Ascending aorta (tissue), 2 donors: ENCODE results near the gene ABHD2. TPM values are rescaled to one million over a fixed set of nuclear protein-coding genes. Genes with fewer than 3 reads are reported as not detected.
A peak's percentile ranks its signal among the peaks of the same experiment; 100 is the strongest.

Experiments used
- DNase-seq, 2 donors: peaks; one replicate each; pipeline ENCODE4 v3.0.0-alpha.2; 2019; ENCODE audit warnings: low spot score in 2 of 2
- H3K27ac ChIP-seq, 2 donors: fragments of 200-600 bp; sonication (generic); one replicate each; pipeline ENCODE4 v1.5.1; 2016 to 2017; ENCODE audit warnings: mild to moderate bottlenecking in 1 of 2
- H3K27me3 ChIP-seq: fragments of 200-600 bp; sonication (generic); one replicate; pipeline ENCODE4 v1.5.1; 2017
- H3K36me3 ChIP-seq, 2 donors: fragments of 200-600 bp; sonication (generic); one replicate each; pipeline ENCODE4 v1.5.1; 2016
- H3K4me1 ChIP-seq, 2 donors: fragments of 200-600 bp; sonication (generic); one replicate each; pipeline ENCODE4 v1.5.1; 2016 to 2017; ENCODE audit warnings: mild to moderate bottlenecking in 1 of 2
- H3K4me3 ChIP-seq, 2 donors: fragments of 200-600 bp; sonication (generic); one replicate each; pipeline ENCODE4 v1.5.1; 2016 to 2017; ENCODE audit warnings: mild to moderate bottlenecking in 1 of 2
- H3K9me3 ChIP-seq, 2 donors: fragments of 200-600 bp; sonication (generic); one replicate each; pipeline ENCODE4 v1.5.1; 2016
- intact Hi-C: fragments of 100-400 bp; cut with DNase I; formaldehyde crosslinking; loops from one replicate; pipeline ENCODE4 v1.15.1; 2023
- total RNA-seq: library from RNA; depleted of rRNA; stranded (reverse); fragments of >200 nt; gene quantifications from one replicate; pipeline ENCODE4 v1.1.0, GENCODE V29; 2016
- TF ChIP-seq, protein P1 (sequence below), 3 experiments: fragments of 200-600 bp in 2 of 3; fragments of 450-650 bp in 1 of 3; sonication (generic) in 2 of 3; IDR thresholded peaks; one replicate each; pipeline ENCODE4 v1.5.1; 2016 to 2019; ENCODE audit warnings: antibody characterized with exemption in 3 of 3, mild to moderate bottlenecking in 1 of 3, moderate library complexity in 1 of 3

The ABHD2 gene
- total RNA-seq, 1 donor from 2014 or later = 228 TPM

DNA sequence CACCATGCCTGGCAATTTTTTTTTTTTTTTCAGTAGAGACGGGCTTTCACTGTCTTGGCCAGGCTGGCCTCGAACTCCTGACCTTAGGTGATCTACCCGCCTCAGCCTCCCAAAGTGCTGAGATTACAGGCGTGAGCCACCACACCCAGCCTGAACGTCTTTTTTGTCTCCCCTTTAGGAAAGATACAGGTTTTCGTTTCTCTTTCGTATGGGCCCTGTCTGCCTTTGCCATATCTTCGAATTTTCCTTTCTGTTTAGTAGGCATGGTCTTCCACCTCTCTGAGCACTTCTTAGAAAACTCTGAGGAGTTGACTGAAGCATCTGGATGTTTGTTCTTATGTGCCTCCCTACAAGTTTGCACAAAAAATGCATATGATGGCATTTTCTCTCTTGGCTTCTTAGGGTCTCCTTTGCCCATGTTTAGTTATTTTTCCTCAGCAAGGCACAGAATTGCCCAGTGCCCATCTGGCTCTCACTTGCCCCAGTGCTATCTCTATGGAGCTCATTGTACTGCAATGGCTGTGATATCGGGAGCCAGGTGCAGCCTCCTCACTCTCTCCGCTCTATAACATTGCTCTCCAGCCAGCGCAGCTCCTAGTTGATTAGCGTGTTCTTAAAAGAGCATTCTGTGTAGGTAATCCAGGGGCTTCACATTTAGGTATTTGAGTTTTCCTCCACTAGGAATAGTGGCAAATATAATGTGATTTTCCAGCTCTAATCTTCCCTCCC is 48.0 kb downstream of the ABHD2 start:
- H3K36me3 ChIP-seq = no peaks in the 10 kb centered on the region
- H3K4me3 ChIP-seq = no peak overlapping the region
- intact Hi-C loops = loop anchor here (2.0 to 5.0 kb wide), 3 partner anchors 15 to 47 kb away; partner anchors contain the start of gene ABHD2
- TF ChIP-seq, protein P1, sequence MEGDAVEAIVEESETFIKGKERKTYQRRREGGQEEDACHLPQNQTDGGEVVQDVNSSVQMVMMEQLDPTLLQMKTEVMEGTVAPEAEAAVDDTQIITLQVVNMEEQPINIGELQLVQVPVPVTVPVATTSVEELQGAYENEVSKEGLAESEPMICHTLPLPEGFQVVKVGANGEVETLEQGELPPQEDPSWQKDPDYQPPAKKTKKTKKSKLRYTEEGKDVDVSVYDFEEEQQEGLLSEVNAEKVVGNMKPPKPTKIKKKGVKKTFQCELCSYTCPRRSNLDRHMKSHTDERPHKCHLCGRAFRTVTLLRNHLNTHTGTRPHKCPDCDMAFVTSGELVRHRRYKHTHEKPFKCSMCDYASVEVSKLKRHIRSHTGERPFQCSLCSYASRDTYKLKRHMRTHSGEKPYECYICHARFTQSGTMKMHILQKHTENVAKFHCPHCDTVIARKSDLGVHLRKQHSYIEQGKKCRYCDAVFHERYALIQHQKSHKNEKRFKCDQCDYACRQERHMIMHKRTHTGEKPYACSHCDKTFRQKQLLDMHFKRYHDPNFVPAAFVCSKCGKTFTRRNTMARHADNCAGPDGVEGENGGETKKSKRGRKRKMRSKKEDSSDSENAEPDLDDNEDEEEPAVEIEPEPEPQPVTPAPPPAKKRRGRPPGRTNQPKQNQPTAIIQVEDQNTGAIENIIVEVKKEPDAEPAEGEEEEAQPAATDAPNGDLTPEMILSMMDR (IDR thresholded peaks at IDR 0.05) = no peak
- peak overlapping the region; percentile 92 to 96 for H3K27ac ChIP-seq
- H3K4me1 ChIP-seq = peaks cover 52 to 72% of the 10 kb centered on the region in 2 donors
- H3K9me3 ChIP-seq = no peaks in the 10 kb centered on the region
- peak in 1 of 2 donors; percentile 49 for DNase-seq
- H3K27me3 ChIP-seq = no peaks in the 10 kb centered on the region

- Histone ChIP-seq H3K4me3 (no peak overlapping the region), H3K27ac (peak overlapping the region; percentile 92 to 96)
These were observed 48.8 kb downstream of the ABHD2 start for GRCh38 chr15:89136818-89137772.

GRCh38 chr15:89137926-89138325 is 49.7 kb downstream of the ABHD2 start:
- H3K27me3 ChIP-seq = no peaks in the 10 kb centered on the region
- DNase-seq = no peak
- intact Hi-C loops = loop anchor here (2.0 to 5.0 kb wide), 3 partner anchors 17 to 49 kb away; partner anchors contain the start of gene ABHD2
- peak overlapping the region; percentile 92 to 96 for H3K27ac ChIP-seq
- peaks cover 52 to 74% of the 10 kb centered on the region in 2 donors for H3K4me1 ChIP-seq
- H3K4me3 ChIP-seq = no peak overlapping the region
- TF ChIP-seq, protein P1 (IDR thresholded peaks at IDR 0.05) = no peak
- H3K9me3 ChIP-seq = no peaks in the 10 kb centered on the region
- no peaks in the 10 kb centered on the region for H3K36me3 ChIP-seq

More at GRCh38 chr15:89136818-89137772, 48.8 kb downstream of the ABHD2 start:
- Histone ChIP-seq H3K9me3 (no peaks in the 10 kb centered on the region), H3K27me3 (no peaks in the 10 kb centered on the region), H3K4me1 (peaks cover 52 to 76% of the 10 kb centered on the region in 2 donors), H3K36me3 (no peaks in the 10 kb centered on the region)
- TF ChIP-seq, protein P1 (IDR thresholded peaks at IDR 0.05) = no peak
- DNase-seq = peak in 1 of 2 donors; percentile 72
- intact Hi-C loops = loop anchor here (2.0 to 5.0 kb wide), 3 partner anchors 16 to 48 kb away; partner anchors contain the start of gene ABHD2

GRCh38 chr15:89138999-89139612 is 50.9 kb downstream of the ABHD2 start:
- peaks cover 57 to 83% of the 10 kb centered on the region in 2 donors for H3K4me1 ChIP-seq
- intact Hi-C loops = loop anchor here (5.0 kb wide), 1 partner anchor 38 kb away; no protein-coding TSS in a partner anchor
- no peaks in the 10 kb centered on the region for H3K36me3 ChIP-seq
- H3K4me3 ChIP-seq = no peak overlapping the region
- no peaks in the 10 kb centered on the region for H3K27me3 ChIP-seq
- DNase-seq = no peak
- no peaks in the 10 kb centered on the region for H3K9me3 ChIP-seq
- peak overlapping the region; percentile 92 to 96 for H3K27ac ChIP-seq
- TF ChIP-seq, protein P1 (IDR thresholded peaks at IDR 0.05) = no peak
